ENCODE measurements around the gene GRM6.

The GRM6 gene

GRCh38 chr5:178994580-178995340 lies at the start of gene GRM6:
TSS of gene GRM6 (minus strand) at chr5:178995320. CDS start at chr5:178994944, 376 bp downstream.
- no peak for DNase-seq

GRCh38 chr5:179044765-179045164 lies 49.6 kb upstream of the GRM6 start:
- DNase-seq: no peak

GRCh38 chr5:179033004-179033580 lies 38.0 kb upstream of the GRM6 start:
- DNase-seq: no peak

- DNase-seq: peak; percentile 43
These were observed 28.5 kb upstream of the GRM6 start, which contains the start of gene ZNF879 for GRCh38 chr5:179023528-179024189. TSS of gene ZNF879 (plus strand) at chr5:179023804. CDS start at chr5:179025005, 1,201 bp downstream.

GRCh38 chr5:179008667-179009066 lies 13.5 kb upstream of the GRM6 start:
- no peak for DNase-seq

- DNase-seq: no peak
These were observed 11.4 kb upstream of the GRM6 start for GRCh38 chr5:179006564-179006963.

DNA sequence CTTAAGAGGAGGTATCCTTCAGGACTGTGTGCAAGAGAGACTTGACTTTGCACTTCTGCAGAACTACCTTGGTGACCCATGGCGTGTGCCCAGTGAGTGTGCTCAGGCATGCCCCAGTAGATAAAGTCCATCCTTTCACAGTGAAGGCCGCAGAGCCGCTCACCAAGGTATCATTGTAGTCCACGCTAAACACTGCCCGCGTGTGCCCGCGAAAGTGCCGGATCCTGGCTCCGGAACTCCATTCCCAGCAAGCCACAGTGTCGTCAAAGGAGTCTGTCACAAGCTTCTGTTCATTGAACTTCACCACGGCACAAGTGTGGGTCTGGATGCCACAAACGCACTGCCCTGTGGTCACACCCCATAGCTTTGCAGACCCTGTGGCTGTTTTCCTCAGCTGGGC lies 3.3 kb upstream of the GRM6 start:
- DNase-seq: no peak

DNA sequence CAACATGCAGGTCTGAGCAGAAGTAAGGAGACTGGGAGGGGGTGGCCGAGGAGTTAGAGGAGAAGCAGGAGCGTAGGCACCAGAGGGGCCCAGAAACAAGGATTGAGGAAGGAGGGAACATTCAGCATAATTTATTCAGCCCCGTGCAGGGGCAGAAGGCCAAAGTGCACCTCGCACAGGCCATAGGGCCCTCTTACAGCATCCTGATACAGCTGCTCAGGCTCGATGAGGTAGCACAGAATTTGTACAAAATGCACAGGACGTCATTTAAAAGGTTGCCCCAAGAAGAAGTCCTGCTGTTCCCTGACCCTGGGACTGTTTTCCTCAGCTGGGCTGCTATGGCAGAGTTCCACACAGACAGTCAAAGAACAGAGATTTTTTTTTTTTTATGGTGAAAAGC lies 2.1 kb upstream of the GRM6 start:
- DNase-seq: no peak

GRCh38 chr5:178996156-178996555 lies 1.0 kb upstream of the GRM6 start:
- DNase-seq: no peak

DNA sequence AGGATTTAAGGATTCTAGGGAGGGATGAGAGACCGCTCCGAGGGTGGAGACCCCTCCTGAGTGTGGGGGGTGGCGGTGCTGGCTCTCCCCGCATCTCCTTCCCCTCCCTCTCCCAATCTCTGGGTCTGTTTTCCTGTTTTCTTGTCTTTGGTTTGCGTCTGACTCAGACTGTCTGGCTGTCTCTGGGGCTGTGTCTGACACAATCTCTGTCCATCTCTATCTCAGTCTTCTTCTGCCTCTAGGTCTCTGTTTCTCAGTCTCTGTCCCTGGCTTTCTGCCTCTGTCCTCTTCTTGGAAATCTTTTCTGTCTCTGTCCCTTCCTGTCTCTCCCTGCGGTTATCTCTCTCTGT lies 196 bp upstream of the GRM6 start:
- no peak for DNase-seq

GRCh38 chr5:178993955-178994579 lies 1.1 kb downstream of the GRM6 start:
- no peak for DNase-seq

DNA sequence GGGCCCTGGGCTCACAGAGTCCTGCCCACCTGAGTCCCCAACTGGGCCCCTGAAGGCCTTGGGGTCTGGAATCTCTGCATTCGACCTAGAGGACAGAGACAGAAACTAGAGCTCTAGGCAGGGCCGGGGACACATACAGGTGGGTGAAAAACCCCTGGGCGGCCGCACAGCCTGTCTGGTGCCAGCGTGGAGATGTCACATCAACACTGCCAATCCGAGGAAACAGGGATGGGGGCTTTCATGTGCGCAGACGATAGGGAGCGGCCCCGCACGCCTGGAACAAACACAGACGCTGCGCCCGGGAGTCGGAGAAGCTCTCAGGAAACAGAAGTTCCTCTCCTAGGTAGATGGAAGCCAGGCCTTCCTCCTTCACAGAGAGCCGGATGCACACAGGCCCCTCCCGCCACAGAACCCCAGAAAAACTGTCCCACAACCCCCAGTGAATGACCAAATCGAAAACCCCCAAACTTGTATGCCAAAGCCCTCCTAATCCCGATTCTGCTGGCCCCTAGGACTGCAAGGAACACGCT lies 1.8 kb downstream of the GRM6 start:
- DNase-seq: no peak

DNA sequence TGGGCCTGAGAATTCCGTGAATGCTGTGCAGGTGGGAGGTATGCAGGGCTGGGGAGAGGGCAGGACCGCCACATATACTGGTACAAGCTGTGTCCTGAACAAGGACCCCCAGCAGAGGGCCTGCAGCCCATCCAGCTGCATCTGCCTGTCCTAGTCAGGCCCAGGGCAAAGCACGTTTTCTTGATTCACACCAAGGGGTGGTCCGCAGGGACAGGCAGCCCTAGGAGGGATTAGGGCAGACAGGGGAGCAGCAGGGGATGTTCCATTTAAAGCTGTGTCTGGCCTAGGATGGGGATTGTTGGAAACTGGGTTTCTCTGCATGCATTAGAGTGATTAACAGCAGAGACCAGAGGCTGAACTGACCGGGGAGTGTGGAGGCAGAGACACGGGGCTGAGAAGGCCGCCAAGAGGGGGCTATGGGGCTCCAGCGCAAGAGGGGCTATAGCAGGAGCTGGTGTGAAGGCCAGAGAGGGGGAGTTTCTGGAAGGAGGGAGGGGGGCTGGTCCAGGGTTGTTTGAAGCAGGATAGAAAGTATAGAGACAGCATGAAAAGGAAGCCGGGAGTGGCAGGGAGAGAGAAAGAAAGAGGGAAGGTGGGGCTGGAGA lies 2.7 kb downstream of the GRM6 start:
- DNase-seq: no peak

DNA sequence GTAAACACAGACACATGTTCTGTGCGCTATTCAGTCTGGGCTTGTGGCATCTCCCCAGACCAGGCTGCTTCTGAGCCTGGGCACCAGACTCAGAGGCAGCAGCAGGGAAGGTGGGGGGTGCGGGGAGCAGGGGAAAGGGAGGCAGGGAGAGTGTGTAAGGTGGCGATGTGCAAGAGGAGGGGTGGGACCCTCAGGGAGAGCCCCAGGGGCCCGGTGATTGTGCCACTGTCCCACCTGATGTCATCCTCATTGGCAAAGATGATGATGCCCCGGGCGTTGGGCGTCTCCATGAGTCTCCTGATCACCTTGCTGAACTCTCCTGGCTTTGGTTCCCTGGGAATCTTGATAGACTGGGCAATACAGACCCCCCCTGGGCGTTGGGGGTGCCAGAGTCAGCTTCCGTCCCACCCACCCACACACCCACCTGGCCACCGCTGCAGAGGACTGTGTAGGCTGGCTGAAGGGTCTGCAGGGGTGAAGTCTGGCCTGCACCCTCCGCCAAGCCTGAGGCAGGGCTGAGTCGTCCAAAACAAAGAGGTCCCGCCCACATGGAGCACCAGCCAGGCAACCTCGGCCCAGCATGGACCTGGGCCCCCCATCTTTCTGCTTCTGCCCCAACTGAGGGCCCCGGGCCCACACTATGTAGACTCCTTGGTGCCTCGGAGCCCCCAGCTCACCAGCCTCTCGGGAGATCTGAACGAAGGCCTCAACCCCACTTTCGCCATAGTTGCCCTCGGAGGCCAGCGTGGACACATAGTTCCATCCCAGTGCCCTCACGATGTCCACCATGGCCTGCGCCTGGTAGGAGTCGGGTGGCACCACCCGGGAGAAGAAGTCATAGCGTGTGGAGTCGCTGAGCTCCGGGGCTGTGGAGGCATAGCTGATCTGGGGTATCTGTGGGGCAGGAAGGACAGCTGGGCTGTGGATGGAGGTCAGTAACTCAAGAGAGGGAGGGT lies 3.7 kb downstream of the GRM6 start:
- DNase-seq: no peak

DNA sequence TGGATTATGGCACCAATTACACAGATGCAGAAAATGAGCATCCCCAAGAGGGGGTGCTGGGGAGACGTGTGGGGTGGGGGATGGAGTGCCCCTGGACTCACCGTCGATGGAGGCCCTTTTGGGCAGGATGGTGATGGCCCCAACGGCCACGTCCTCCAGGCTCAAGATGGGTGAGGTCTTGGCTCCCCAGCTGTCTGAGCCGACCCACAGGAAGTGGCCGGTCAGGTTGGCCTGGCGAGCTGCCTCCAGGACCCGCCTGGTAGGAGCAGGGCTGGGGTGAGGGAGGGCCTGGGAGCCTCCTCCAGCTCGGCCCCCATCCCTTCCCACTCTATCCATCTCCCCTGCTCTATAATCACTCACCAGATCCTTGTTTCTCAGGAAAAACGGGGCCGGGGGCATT lies 4.6 kb downstream of the GRM6 start:
- no peak for DNase-seq

DNA sequence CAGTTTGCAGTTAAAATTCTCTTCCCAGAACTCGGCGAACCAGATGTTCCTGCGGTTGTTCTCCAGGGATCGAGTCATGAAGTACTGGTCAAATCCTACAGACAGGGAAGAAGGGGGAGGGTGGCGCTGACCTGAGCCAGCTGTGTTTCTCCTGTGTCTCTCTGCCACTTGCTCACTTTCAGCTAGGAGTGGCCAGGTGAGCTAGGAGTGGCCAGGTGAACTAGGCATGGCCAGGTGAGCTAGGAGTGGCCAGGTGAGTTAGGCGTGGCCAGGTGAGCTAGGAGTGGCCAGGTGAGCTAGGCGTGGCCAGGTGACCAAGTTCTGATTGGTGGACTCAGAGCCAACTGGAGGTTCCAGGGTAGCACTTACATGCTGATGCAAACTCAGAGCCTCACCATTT lies 5.8 kb downstream of the GRM6 start:
- no peak for DNase-seq

DNA sequence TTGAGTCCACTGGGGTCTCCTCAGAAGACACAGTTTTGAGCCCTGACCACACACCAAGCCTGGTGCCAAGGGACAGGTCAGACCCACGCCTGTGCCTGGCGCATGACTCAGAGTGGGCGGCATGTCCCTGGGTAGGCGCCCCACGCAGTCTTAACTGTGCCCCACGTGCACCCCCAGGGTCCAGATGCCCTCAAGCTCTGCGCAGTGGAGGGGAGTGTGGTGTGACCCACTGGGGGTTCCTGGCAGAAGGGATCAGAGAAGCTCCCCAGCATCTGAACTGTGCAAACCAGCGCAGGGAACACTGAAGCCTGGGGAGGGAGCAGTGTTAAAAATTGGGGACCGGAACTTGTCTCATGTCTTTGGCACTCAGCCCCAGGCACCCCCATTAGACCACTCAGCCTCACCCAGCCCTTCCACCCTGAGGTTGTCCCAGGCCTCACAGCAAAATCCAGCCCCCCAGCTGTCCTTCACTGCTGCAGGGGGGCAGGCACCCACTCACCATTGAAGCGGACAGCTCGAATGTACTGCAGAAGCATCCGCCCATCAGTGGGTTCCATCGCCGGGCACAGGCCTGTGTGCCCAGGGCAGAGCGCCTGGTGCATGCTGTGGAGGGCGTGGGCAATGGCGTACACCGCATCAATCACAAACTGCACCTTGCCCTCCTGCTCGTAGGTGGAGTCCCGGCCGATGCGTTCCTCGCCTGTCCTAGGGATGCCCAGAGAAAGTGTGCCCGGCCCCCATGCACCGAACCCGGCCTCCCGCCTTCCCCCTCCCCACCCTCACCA lies 6.5 kb downstream of the GRM6 start:
- no peak for DNase-seq

- no peak for DNase-seq
These were observed 8.7 kb downstream of the GRM6 start for GRCh38 chr5:178986326-178986960.

GRCh38 chr5:178984145-178985072 lies 10.7 kb downstream of the GRM6 start:
- no peak for DNase-seq
